ENCODE measurements around the gene OR5H14. TPM values are rescaled to one million over a fixed set of nuclear protein-coding genes. Genes with fewer than 3 reads are reported as not detected.

OR5H14 gene
- total and polyA plus RNA-seq, 2 of the 8 experiments (the other 6 are each of a cell fraction or from before 2014, with no cell fraction given) = not detected

DNA sequence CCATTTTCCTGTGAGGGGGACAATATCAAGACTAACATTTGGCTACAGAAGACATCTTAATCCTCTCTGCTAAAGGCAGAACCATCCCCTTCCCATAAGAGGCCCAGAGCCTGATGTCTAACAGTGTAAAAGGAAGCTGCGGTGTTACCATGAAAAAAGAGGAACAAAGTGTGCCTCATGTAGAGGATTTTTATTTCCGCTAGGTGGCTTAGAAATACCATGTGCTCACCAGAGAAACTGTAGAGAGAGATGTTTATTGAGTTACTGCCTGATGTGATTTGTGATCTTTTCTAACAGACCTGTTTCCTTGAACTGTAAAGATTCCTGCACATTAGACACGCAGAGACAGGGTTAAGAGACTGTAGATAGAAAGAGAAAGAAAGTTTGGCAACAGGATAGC is 41.3 kb downstream of the OR5H14 start (continued):
- TF ChIP-seq, protein P1, sequence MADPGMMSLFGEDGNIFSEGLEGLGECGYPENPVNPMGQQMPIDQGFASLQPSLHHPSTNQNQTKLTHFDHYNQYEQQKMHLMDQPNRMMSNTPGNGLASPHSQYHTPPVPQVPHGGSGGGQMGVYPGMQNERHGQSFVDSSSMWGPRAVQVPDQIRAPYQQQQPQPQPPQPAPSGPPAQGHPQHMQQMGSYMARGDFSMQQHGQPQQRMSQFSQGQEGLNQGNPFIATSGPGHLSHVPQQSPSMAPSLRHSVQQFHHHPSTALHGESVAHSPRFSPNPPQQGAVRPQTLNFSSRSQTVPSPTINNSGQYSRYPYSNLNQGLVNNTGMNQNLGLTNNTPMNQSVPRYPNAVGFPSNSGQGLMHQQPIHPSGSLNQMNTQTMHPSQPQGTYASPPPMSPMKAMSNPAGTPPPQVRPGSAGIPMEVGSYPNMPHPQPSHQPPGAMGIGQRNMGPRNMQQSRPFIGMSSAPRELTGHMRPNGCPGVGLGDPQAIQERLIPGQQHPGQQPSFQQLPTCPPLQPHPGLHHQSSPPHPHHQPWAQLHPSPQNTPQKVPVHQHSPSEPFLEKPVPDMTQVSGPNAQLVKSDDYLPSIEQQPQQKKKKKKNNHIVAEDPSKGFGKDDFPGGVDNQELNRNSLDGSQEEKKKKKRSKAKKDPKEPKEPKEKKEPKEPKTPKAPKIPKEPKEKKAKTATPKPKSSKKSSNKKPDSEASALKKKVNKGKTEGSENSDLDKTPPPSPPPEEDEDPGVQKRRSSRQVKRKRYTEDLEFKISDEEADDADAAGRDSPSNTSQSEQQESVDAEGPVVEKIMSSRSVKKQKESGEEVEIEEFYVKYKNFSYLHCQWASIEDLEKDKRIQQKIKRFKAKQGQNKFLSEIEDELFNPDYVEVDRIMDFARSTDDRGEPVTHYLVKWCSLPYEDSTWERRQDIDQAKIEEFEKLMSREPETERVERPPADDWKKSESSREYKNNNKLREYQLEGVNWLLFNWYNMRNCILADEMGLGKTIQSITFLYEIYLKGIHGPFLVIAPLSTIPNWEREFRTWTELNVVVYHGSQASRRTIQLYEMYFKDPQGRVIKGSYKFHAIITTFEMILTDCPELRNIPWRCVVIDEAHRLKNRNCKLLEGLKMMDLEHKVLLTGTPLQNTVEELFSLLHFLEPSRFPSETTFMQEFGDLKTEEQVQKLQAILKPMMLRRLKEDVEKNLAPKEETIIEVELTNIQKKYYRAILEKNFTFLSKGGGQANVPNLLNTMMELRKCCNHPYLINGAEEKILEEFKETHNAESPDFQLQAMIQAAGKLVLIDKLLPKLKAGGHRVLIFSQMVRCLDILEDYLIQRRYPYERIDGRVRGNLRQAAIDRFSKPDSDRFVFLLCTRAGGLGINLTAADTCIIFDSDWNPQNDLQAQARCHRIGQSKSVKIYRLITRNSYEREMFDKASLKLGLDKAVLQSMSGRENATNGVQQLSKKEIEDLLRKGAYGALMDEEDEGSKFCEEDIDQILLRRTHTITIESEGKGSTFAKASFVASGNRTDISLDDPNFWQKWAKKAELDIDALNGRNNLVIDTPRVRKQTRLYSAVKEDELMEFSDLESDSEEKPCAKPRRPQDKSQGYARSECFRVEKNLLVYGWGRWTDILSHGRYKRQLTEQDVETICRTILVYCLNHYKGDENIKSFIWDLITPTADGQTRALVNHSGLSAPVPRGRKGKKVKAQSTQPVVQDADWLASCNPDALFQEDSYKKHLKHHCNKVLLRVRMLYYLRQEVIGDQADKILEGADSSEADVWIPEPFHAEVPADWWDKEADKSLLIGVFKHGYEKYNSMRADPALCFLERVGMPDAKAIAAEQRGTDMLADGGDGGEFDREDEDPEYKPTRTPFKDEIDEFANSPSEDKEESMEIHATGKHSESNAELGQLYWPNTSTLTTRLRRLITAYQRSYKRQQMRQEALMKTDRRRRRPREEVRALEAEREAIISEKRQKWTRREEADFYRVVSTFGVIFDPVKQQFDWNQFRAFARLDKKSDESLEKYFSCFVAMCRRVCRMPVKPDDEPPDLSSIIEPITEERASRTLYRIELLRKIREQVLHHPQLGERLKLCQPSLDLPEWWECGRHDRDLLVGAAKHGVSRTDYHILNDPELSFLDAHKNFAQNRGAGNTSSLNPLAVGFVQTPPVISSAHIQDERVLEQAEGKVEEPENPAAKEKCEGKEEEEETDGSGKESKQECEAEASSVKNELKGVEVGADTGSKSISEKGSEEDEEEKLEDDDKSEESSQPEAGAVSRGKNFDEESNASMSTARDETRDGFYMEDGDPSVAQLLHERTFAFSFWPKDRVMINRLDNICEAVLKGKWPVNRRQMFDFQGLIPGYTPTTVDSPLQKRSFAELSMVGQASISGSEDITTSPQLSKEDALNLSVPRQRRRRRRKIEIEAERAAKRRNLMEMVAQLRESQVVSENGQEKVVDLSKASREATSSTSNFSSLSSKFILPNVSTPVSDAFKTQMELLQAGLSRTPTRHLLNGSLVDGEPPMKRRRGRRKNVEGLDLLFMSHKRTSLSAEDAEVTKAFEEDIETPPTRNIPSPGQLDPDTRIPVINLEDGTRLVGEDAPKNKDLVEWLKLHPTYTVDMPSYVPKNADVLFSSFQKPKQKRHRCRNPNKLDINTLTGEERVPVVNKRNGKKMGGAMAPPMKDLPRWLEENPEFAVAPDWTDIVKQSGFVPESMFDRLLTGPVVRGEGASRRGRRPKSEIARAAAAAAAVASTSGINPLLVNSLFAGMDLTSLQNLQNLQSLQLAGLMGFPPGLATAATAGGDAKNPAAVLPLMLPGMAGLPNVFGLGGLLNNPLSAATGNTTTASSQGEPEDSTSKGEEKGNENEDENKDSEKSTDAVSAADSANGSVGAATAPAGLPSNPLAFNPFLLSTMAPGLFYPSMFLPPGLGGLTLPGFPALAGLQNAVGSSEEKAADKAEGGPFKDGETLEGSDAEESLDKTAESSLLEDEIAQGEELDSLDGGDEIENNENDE (IDR thresholded peaks at IDR 0.05; ENCODE audit: insufficient replicate concordance, low read length) = no peak
- TF ChIP-seq, protein P2, sequence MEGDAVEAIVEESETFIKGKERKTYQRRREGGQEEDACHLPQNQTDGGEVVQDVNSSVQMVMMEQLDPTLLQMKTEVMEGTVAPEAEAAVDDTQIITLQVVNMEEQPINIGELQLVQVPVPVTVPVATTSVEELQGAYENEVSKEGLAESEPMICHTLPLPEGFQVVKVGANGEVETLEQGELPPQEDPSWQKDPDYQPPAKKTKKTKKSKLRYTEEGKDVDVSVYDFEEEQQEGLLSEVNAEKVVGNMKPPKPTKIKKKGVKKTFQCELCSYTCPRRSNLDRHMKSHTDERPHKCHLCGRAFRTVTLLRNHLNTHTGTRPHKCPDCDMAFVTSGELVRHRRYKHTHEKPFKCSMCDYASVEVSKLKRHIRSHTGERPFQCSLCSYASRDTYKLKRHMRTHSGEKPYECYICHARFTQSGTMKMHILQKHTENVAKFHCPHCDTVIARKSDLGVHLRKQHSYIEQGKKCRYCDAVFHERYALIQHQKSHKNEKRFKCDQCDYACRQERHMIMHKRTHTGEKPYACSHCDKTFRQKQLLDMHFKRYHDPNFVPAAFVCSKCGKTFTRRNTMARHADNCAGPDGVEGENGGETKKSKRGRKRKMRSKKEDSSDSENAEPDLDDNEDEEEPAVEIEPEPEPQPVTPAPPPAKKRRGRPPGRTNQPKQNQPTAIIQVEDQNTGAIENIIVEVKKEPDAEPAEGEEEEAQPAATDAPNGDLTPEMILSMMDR (IDR thresholded peaks at IDR 0.05; ENCODE audit: control extremely low read depth in 1 of 3, insufficient read depth in 1 of 3, low read depth in 1 of 3, low read length in 3 of 3) = peak in 2 of 3 experiments; percentile 49 to 52; a peak in 3 of 4 replicates
